Measurements from ENCODE around the gene C14orf180.

GRCh38 chr14:104614126-104614812 is 34.7 kb downstream of the C14orf180 start:
- TF ChIP-seq CTCF (IDR thresholded peaks at IDR 0.05) (no peak), HOXA7 (CRISPR knock-in tag; IDR thresholded peaks at IDR 0.05) (no peak), MAX (IDR thresholded peaks at IDR 0.05) (no peak), POLR2A (IDR thresholded peaks at IDR 0.05; ENCODE audit: low read length) (no peak)
